Activated CD4-positive, alpha-beta memory T cell treated with anti-CD3 and anti-CD28 coated beads for 36 hours (primary cell): ENCODE measurements around the gene SPATA18. TPM values are rescaled to one million over a fixed set of nuclear protein-coding genes. Genes with fewer than 3 reads are reported as not detected.

Experiments used
- CTCF ChIA-PET: fragments of 350-600 bp; sonication (Branson Sonifier 250); formaldehyde crosslinking; loops from one replicate; lab custom pipeline; 2021; ENCODE audit warnings: antibody characterized with exemption, inconsistent platforms; lab: Charles Lee
- POLR2A ChIA-PET: fragments of 350-600 bp; sonication (Branson Sonifier 250); formaldehyde crosslinking; loops from one replicate; lab custom pipeline; 2021; ENCODE audit warnings: antibody characterized with exemption; lab: Charles Lee
- DNase-seq: peaks from one replicate; pipeline ENCODE4 v3.0.0-alpha.2; 2020
- H3K27ac Mint-ChIP-seq: one replicate; pipeline ENCODE4 v1.8.0; 2021; ENCODE audit warnings: mixed read lengths
- H3K27me3 Mint-ChIP-seq: one replicate; pipeline ENCODE4 v1.8.0; 2021; ENCODE audit warnings: mixed read lengths
- H3K36me3 Mint-ChIP-seq: one replicate; pipeline ENCODE4 v1.8.0; 2021; ENCODE audit warnings: mixed read lengths
- H3K4me1 Mint-ChIP-seq: one replicate; pipeline ENCODE4 v1.8.0; 2021; ENCODE audit warnings: low read depth, mixed read lengths
- H3K4me3 Mint-ChIP-seq: one replicate; pipeline ENCODE4 v1.8.0; 2021; ENCODE audit warnings: mild to moderate bottlenecking, mixed read lengths
- H3K9me3 Mint-ChIP-seq: one replicate; pipeline ENCODE4 v1.8.0; 2021; ENCODE audit warnings: mixed read lengths
- intact Hi-C: fragments of 100-400 bp; cut with micrococcal nuclease; formaldehyde crosslinking; loops from one replicate; pipeline ENCODE4 v1.15.1; 2023
- total RNA-seq, 2 experiments: library from RNA; stranded (reverse); gene quantifications; one replicate each; pipeline ENCODE4 v1.2.3, GENCODE V29; 2021

Gene SPATA18
- total RNA-seq, result not detected

DNA sequence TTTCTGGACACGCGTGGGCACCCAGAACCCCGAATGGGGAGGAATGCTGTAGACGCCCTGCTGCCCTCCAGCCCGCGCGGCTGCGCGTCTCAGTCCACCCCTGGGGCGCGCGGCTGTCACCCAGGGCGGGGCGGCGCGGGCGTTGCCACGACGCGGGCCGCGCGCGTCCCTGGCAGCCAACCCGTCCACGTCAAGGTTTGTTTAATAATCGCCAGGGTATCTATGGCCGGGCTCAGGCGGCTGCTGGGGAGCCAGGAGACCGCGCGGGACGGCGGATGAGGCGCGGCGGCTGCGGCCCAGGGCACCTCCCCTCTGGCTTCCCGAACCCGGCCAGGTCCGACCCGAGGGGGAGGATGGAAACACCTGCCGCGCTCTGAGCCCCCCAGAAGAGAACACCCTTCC lies at the start of gene SPATA18:
Gene SPATA18, plus strand, starts transcription at position 92 of the 402 bp plus-strand sequence. CDS start 401 bp downstream, outside the sequence.
- H3K4me3 Mint-ChIP-seq, result peak within 1 kb of the TSS; percentile 34
- no peaks in the 10 kb centered on the region for H3K9me3 Mint-ChIP-seq
- no peak for DNase-seq
- ChIA-PET CTCF (no interaction called here), POLR2A (no interaction called here)
- intact Hi-C loops, result no loop called here
- H3K27ac Mint-ChIP-seq, result no peak within 1 kb of the TSS
- H3K4me1 Mint-ChIP-seq, result peaks cover 14% of the 10 kb centered on the region
- H3K36me3 Mint-ChIP-seq, result no peaks in the 10 kb centered on the region
- H3K27me3 Mint-ChIP-seq, result peaks cover 57% of the 10 kb centered on the region

- ChIA-PET POLR2A (no interaction called here), CTCF (no interaction called here)
- no peak overlapping the region for H3K4me3 Mint-ChIP-seq
These were observed 49.5 kb upstream of the SPATA18 start for GRCh38 chr4:52001616-52002015.

DNA sequence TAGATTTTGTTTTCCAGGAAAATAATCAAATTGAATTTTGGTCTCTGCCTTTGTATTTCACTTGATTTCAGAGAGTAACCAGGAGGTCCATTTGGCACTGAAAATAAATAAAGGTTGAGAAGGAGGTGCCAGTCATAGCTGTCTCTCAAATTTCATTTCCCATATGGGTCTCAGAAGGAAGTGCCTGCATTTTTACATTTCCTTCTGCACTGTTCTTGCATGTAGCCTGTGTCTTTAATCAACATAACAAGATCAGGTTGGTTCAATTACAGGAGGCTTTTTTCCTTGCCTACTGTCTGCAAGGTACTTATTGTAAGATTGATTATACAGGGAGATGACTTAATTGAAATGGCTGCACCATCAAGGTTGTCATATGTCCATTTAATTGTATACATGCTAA lies 46.7 kb upstream of the SPATA18 start:
- H3K4me1 Mint-ChIP-seq, result no peaks in the 10 kb centered on the region
- no peaks in the 10 kb centered on the region for H3K27me3 Mint-ChIP-seq
- H3K36me3 Mint-ChIP-seq, result no peaks in the 10 kb centered on the region
- ChIA-PET CTCF (no interaction called here), POLR2A (no interaction called here)
- H3K9me3 Mint-ChIP-seq, result no peaks in the 10 kb centered on the region
- intact Hi-C loops, result no loop called here
- H3K27ac Mint-ChIP-seq, result no peak overlapping the region
- H3K4me3 Mint-ChIP-seq, result no peak overlapping the region
- no peak for DNase-seq

More at GRCh38 chr4:52001616-52002015, 49.5 kb upstream of the SPATA18 start:
- H3K36me3 Mint-ChIP-seq, result no peaks in the 10 kb centered on the region
- no peaks in the 10 kb centered on the region for H3K4me1 Mint-ChIP-seq
- H3K27ac Mint-ChIP-seq, result no peak overlapping the region
- no peaks in the 10 kb centered on the region for H3K27me3 Mint-ChIP-seq
- intact Hi-C loops, result no loop called here
- no peak for DNase-seq
- no peaks in the 10 kb centered on the region for H3K9me3 Mint-ChIP-seq

- ChIA-PET POLR2A (no interaction called here), CTCF (no interaction called here)
- no peak overlapping the region for H3K4me3 Mint-ChIP-seq
- H3K4me1 Mint-ChIP-seq, result no peaks in the 10 kb centered on the region
- no peaks in the 10 kb centered on the region for H3K9me3 Mint-ChIP-seq
- H3K36me3 Mint-ChIP-seq, result no peaks in the 10 kb centered on the region
- DNase-seq, result no peak
- intact Hi-C loops, result no loop called here
- H3K27ac Mint-ChIP-seq, result no peak overlapping the region
- H3K27me3 Mint-ChIP-seq, result no peaks in the 10 kb centered on the region
These were observed 45.4 kb upstream of the SPATA18 start for GRCh38 chr4:52005604-52006273.

DNA sequence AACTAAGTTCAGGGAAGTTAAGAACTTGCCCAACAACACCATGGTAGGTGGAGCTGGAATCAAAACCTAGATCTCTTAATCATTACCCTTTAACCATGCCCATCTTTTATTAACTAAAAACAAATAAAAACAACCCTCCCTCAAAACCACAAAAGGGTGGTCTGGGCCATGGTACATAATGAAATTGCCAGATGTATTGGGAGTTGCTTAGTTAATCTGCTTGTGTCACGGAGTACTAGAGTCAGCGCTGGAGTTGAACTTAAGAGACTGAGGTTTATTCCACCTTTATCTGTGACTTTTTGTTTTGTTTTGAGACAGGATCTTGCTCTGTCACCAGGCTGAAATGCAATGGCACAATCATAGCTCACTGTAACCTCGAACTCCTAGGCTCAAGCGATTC lies 44.2 kb upstream of the SPATA18 start:
- no peaks in the 10 kb centered on the region for H3K9me3 Mint-ChIP-seq
- H3K36me3 Mint-ChIP-seq, result no peaks in the 10 kb centered on the region
- POLR2A ChIA-PET, result no interaction called here
- intact Hi-C loops, result no loop called here
- no peaks in the 10 kb centered on the region for H3K27me3 Mint-ChIP-seq
- no peaks in the 10 kb centered on the region for H3K4me1 Mint-ChIP-seq
- H3K4me3 Mint-ChIP-seq, result no peak overlapping the region
- no peak for DNase-seq
- H3K27ac Mint-ChIP-seq, result no peak overlapping the region
- CTCF ChIA-PET, result no interaction called here

DNA sequence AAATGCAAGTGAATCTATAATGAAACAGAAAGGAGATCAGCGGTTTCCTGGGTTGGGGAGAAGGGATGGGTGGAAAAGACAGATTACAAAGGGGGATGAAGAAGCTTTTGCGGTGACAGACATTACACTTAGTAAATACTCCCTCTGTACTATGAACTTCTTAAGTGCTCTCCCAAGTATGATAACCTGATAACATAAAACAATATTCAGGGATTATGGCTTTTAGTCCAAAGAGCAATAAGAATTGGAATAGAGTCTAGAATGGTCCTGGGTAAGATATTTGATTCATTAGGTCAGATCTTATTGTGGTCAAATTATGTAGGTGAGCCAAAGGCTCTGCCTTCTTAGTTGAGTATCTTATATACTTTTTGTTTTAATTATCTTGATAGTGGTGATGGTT lies 40.1 kb upstream of the SPATA18 start:
- CTCF ChIA-PET, result no interaction called here
- no peak overlapping the region for H3K27ac Mint-ChIP-seq
- DNase-seq, result no peak
- no peaks in the 10 kb centered on the region for H3K4me1 Mint-ChIP-seq
- no peaks in the 10 kb centered on the region for H3K9me3 Mint-ChIP-seq
- no peaks in the 10 kb centered on the region for H3K27me3 Mint-ChIP-seq
- intact Hi-C loops, result no loop called here
- no peaks in the 10 kb centered on the region for H3K36me3 Mint-ChIP-seq
- POLR2A ChIA-PET, result no interaction called here
- no peak overlapping the region for H3K4me3 Mint-ChIP-seq

DNA sequence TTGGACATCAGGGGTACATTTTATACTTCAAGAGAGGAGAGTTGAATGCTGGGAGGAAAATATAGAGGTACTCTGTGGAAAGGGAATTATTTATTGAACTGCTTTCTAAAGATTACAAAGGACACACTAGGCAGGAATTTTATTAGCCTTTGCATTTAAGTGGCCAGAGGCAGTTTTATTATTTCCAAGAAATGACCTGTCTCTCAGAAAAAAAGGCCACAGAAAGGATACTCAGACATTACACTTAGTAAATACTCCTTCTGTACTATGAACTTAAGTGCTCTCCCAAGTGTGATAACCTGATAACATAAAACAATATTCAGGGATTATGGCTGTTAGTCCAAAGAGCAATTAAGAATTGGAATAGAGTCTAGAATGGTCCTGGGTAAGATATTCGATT lies 38.5 kb upstream of the SPATA18 start:
- POLR2A ChIA-PET, result no interaction called here

GRCh38 chr4:52014903-52015302 lies 36.2 kb upstream of the SPATA18 start:
- H3K36me3 Mint-ChIP-seq, result no peaks in the 10 kb centered on the region
- POLR2A ChIA-PET, result no interaction called here

More for the DNA sequence above, 38.5 kb upstream of the SPATA18 start:
- no peaks in the 10 kb centered on the region for H3K36me3 Mint-ChIP-seq
- H3K27me3 Mint-ChIP-seq, result no peaks in the 10 kb centered on the region
- no peak for DNase-seq
- no peaks in the 10 kb centered on the region for H3K9me3 Mint-ChIP-seq
- intact Hi-C loops, result no loop called here
- H3K4me3 Mint-ChIP-seq, result no peak overlapping the region
- CTCF ChIA-PET, result no interaction called here
- H3K4me1 Mint-ChIP-seq, result no peaks in the 10 kb centered on the region
- H3K27ac Mint-ChIP-seq, result no peak overlapping the region

GRCh38 chr4:52015366-52015765 lies 35.7 kb upstream of the SPATA18 start:
- Mint-ChIP-seq H3K4me3 (no peak overlapping the region), H3K9me3 (no peaks in the 10 kb centered on the region), H3K27ac (no peak overlapping the region), H3K27me3 (no peaks in the 10 kb centered on the region), H3K4me1 (no peaks in the 10 kb centered on the region), H3K36me3 (no peaks in the 10 kb centered on the region)
- no peak for DNase-seq
- ChIA-PET CTCF (no interaction called here), POLR2A (no interaction called here)
- intact Hi-C loops, result no loop called here

More at GRCh38 chr4:52014903-52015302, 36.2 kb upstream of the SPATA18 start:
- CTCF ChIA-PET, result no interaction called here
- no peaks in the 10 kb centered on the region for H3K4me1 Mint-ChIP-seq
- H3K27me3 Mint-ChIP-seq, result no peaks in the 10 kb centered on the region
- DNase-seq, result no peak
- intact Hi-C loops, result no loop called here
- no peak overlapping the region for H3K4me3 Mint-ChIP-seq
- no peak overlapping the region for H3K27ac Mint-ChIP-seq
- no peaks in the 10 kb centered on the region for H3K9me3 Mint-ChIP-seq

- DNase-seq, result no peak
- ChIA-PET CTCF (interaction anchor here (0.5 kb wide), 1 partner anchor 39 kb away, joined by 3 read pairs; no protein-coding TSS in a partner anchor), POLR2A (no interaction called here)
- intact Hi-C loops, result no loop called here
- Mint-ChIP-seq H3K27me3 (no peaks in the 10 kb centered on the region), H3K9me3 (no peaks in the 10 kb centered on the region), H3K27ac (no peak overlapping the region), H3K36me3 (no peaks in the 10 kb centered on the region), H3K4me1 (no peaks in the 10 kb centered on the region), H3K4me3 (no peak overlapping the region)
These were observed 34.1 kb upstream of the SPATA18 start for GRCh38 chr4:52016981-52017380.

GRCh38 chr4:52017814-52018213 lies 33.3 kb upstream of the SPATA18 start:
- Mint-ChIP-seq H3K9me3 (no peaks in the 10 kb centered on the region), H3K27me3 (no peaks in the 10 kb centered on the region), H3K4me3 (no peak overlapping the region), H3K4me1 (no peaks in the 10 kb centered on the region), H3K27ac (no peak overlapping the region), H3K36me3 (no peaks in the 10 kb centered on the region)
- intact Hi-C loops, result no loop called here
- ChIA-PET POLR2A (no interaction called here), CTCF (no interaction called here)
- DNase-seq, result no peak

- H3K4me1 Mint-ChIP-seq, result no peaks in the 10 kb centered on the region
These were observed 31.0 kb upstream of the SPATA18 start, which contains the start of gene LRRC66 for GRCh38 chr4:52019936-52020657. Gene LRRC66, minus strand, starts transcription at chr4:52020363. Its CDS starts 2,750 bp downstream, at chr4:52017613.

More at GRCh38 chr4:52019936-52020657, 31.0 kb upstream of the SPATA18 start, which contains the start of gene LRRC66:
- CTCF ChIA-PET, result no interaction called here
- Mint-ChIP-seq H3K4me3 (no peak within 1 kb of the TSS), H3K36me3 (peaks cover 9% of the 10 kb centered on the region), H3K27me3 (no peaks in the 10 kb centered on the region), H3K27ac (no peak within 1 kb of the TSS), H3K9me3 (no peaks in the 10 kb centered on the region)
- no peak for DNase-seq
- POLR2A ChIA-PET, result no interaction called here
- intact Hi-C loops, result loop anchor here (10.0 kb wide), 1 partner anchor 125 kb away; no protein-coding TSS in a partner anchor
